AG04450 (cell line): Measurements from ENCODE around the gene TBC1D30. TPM values are rescaled to one million over a fixed set of nuclear protein-coding genes. Genes with fewer than 3 reads are reported as not detected.

Source experiments
- CTCF ChIA-PET: fragments of 300-600, 350-600 bp; formaldehyde crosslinking; extraction: SDS; loops from one replicate; lab custom pipeline; 2022; ENCODE audit warnings: antibody characterized with exemption, inconsistent platforms; lab: Charles Lee
- POLR2A ChIA-PET: fragments of 350-600 bp; formaldehyde crosslinking; extraction: SDS; loops from one replicate; lab custom pipeline; 2021; ENCODE audit warnings: antibody characterized with exemption, inconsistent platforms; lab: Yijun Ruan, JAX
- DNase-seq: peaks from one replicate; pipeline ENCODE4 v3.0.0-alpha.2; 2011; ENCODE audit warnings: low read depth, low spot score
- H3K27ac ChIP-seq: one replicate; pipeline ENCODE4 v1.5.1; 2012; ENCODE audit warnings: low read depth, low read length, control low read depth
- H3K27me3 ChIP-seq: one replicate; pipeline ENCODE4 v1.6.0; 2012; ENCODE audit warnings: low read length; ENCODE audit not compliant: control insufficient read depth, insufficient read depth
- H3K4me3 ChIP-seq: 2 replicates; pipeline ENCODE4 v1.5.1; 2011; ENCODE audit warnings: mild to moderate bottlenecking, low read depth, low read length, control low read depth
- H3K9me3 ChIP-seq: 2 replicates; pipeline ENCODE4 v1.5.1; 2012; ENCODE audit warnings: low read length; ENCODE audit not compliant: control insufficient read depth, insufficient read depth
- CTCF ChIP-seq: IDR thresholded peaks from 2 replicates; pipeline ENCODE4 v1.5.1; 2011; ENCODE audit warnings: low read depth, low read length, control low read depth, inconsistent platforms
- polyA plus RNA-seq: library from polyadenylated mRNA; depleted of rRNA; stranded (reverse); fragments of >200 nt; gene quantifications from 2 replicates; pipeline ENCODE4 v1.2.3, GENCODE V29; 2011

TBC1D30 gene
- polyA plus RNA-seq, 1 experiment, result 0.40 TPM

- Histone ChIP-seq H3K27me3 (peaks cover 3% of the 10 kb centered on the region), H3K4me3 (no peak overlapping the region), H3K9me3 (no peaks in the 10 kb centered on the region), H3K27ac (no peak overlapping the region)
- POLR2A ChIA-PET, result no interaction called here
- DNase-seq, result no peak
- CTCF ChIA-PET, result interaction anchor here (1.1 kb wide), 1 partner anchor 239 kb away, joined by 3 read pairs; no protein-coding TSS in a partner anchor
- TF ChIP-seq CTCF, result no peak
These were observed 59.1 kb downstream of the TBC1D30 start for GRCh38 chr12:64883264-64884163.

GRCh38 chr12:64884164-64884542, 59.7 kb downstream of the TBC1D30 start:
- Histone ChIP-seq H3K27me3 (peaks cover 6% of the 10 kb centered on the region), H3K4me3 (no peak overlapping the region), H3K9me3 (no peaks in the 10 kb centered on the region), H3K27ac (no peak overlapping the region)
- DNase-seq, result no peak
- CTCF ChIA-PET, result interaction anchor here (1.1 to 1.2 kb wide), 2 partner anchors 239 to 348 kb away, joined by 3 read pairs; no protein-coding TSS in a partner anchor
- no peak for TF ChIP-seq CTCF
- POLR2A ChIA-PET, result no interaction called here

GRCh38 chr12:64884728-64885127, 60.3 kb downstream of the TBC1D30 start:
- no peak for DNase-seq
- ChIA-PET POLR2A (no interaction called here), CTCF (interaction anchor here (1.1 to 2.1 kb wide), 3 partner anchors 10 to 347 kb away, joined by 3 to 5 read pairs (median 3); no protein-coding TSS in a partner anchor)
- no peak overlapping the region for H3K4me3 ChIP-seq
- peaks cover 10% of the 10 kb centered on the region for H3K27me3 ChIP-seq
- TF ChIP-seq CTCF, result no peak
- H3K27ac ChIP-seq, result no peak overlapping the region
- H3K9me3 ChIP-seq, result no peaks in the 10 kb centered on the region

GRCh38 chr12:64889434-64890216, 65.2 kb downstream of the TBC1D30 start:
- Histone ChIP-seq H3K27ac (no peak overlapping the region), H3K4me3 (no peak overlapping the region), H3K27me3 (peaks cover 11% of the 10 kb centered on the region), H3K9me3 (no peaks in the 10 kb centered on the region)
- no peak for DNase-seq
- ChIA-PET CTCF (interaction anchor here (1.3 to 6.5 kb wide), 9 partner anchors 13 to 1803 kb away, joined by 3 to 107 read pairs (median 7); no protein-coding TSS in a partner anchor), POLR2A (no interaction called here)
- no peak for TF ChIP-seq CTCF
